Heart left ventricle (tissue), 16 donors: Measurements from ENCODE around the gene MGA. TPM values are rescaled to one million over a fixed set of nuclear protein-coding genes. Genes with fewer than 3 reads are reported as not detected.

Source experiments
- ATAC-seq, 4 donors: fragments of 200-7000 bp; cut with Tn5 transposase; one replicate each; pipeline ENCODE4 v1.9.1; 2020 to 2022; ENCODE audit warnings: moderate library complexity in 4 of 4, mild to moderate bottlenecking in 3 of 4, moderate number of reproducible peaks in 1 of 4
- DNase-seq, 5 donors: peaks; one replicate each; pipeline ENCODE4 v3.0.0-alpha.2; 2020
- H3K27ac ChIP-seq, 12 donors: fragments of 200-600 bp; sonication (generic) in 4 of 12; one replicate each; pipeline versions ENCODE4 v1.5.0 to v1.8.0; 2016 to 2022; ENCODE audit warnings: mild to moderate bottlenecking in 2 of 12
- H3K27me3 ChIP-seq, 9 donors: fragments of 200-600 bp; sonication (generic) in 2 of 9; one replicate each; pipeline versions ENCODE4 v1.5.1 to v1.8.0; 2016 to 2022; ENCODE audit warnings: mild to moderate bottlenecking in 3 of 9
- H3K36me3 ChIP-seq, 9 donors: fragments of 200-600 bp; sonication (generic) in 2 of 9; one replicate each; pipeline versions ENCODE4 v1.5.0 to v1.8.0; 2018 to 2022; ENCODE audit warnings: mild to moderate bottlenecking in 2 of 9
- H3K4me1 ChIP-seq, 12 donors: fragments of 200-600 bp; sonication (generic) in 4 of 12; one replicate each; pipeline versions ENCODE4 v1.5.0 to v1.8.0; 2016 to 2022; ENCODE audit warnings: mild to moderate bottlenecking in 3 of 12
- H3K4me3 ChIP-seq, 12 donors: fragments of 200-600 bp; sonication (generic) in 4 of 12; one replicate each; pipeline versions ENCODE4 v1.5.0 to v1.8.0; 2017 to 2022; ENCODE audit warnings: mild to moderate bottlenecking in 9 of 12, moderate library complexity in 4 of 12
- H3K9me3 ChIP-seq, 12 donors: fragments of 200-600 bp; sonication (generic) in 4 of 12; one replicate each; pipeline versions ENCODE4 v1.5.0 to v1.8.0; 2016 to 2022; ENCODE audit warnings: mild to moderate bottlenecking in 1 of 12
- CTCF ChIP-seq, 12 donors: fragments of 200-600 bp; sonication (generic) in 4 of 12; IDR thresholded peaks; one replicate each; pipeline versions ENCODE4 v1.5.0 to v1.8.0; 2018 to 2022; ENCODE audit warnings: antibody characterized with exemption in 12 of 12, mild to moderate bottlenecking in 5 of 12
- POLR2A ChIP-seq, 2 donors: fragments of 450-650 bp; IDR thresholded peaks; one replicate each; pipeline ENCODE4 v1.6.1; 2017; ENCODE audit warnings: antibody characterized with exemption in 2 of 2, mild to moderate bottlenecking in 2 of 2, moderate library complexity in 2 of 2
- WGBS, 4 donors: extraction: QIAGEN DNeasy Blood & Tissue Kit in 2 of 4; methylation state at CpG; one replicate each; pipeline versions ENCODE4 v1.1.5 to v1.1.7; 2013 to 2018; 5-methylcytosine and 5-hydroxymethylcytosine counted together
- intact Hi-C, 10 donors: fragments of 100-400 bp; cut with DNase I; formaldehyde crosslinking; loops; one replicate each; pipeline versions ENCODE4 v1.11.1 to v1.14.2; 2022
- polyA plus RNA-seq, 2 donors: library from polyadenylated mRNA; stranded (reverse); fragments of 200-250 nt; gene quantifications; one replicate each; pipeline ENCODE4 v1.2.3, GENCODE V29; 2013
- total RNA-seq, 9 donors: library from RNA; depleted of rRNA in 2 of 9; stranded (reverse); fragments of >200 nt in 2 of 9; fragmentation: NEBNext Ultra II Directional in 3 of 9; extraction: Animal tissue kit (Norgen Biotek cat#: 25700) in 3 of 9; gene quantifications; one replicate each; pipeline versions ENCODE4 v1.1.0 to v1.2.4, GENCODE V29; 2016 to 2023
- donor health status: ischemic (EF 13 %, LVEDD 7.1; RV severe dilation, severe dysfunction).
- donor health status: healthy with polysubstance abuse.
- donor health status: DM: no; HTN: yes; CAD: no.
- donor health status: DM: no; HTN: no; CAD: no.
- donor health status: ischemic (EF 25% LVEDD 6.9; RV normal size, moderate dysfunction).
- donor health status: ischemic (EF 25% LVEDD 5.7; RV mildly dilated, moderate dysfunction).
- donor health status: healthy.
- donor health status: DM: yes; HTN: yes; CAD: no.
- donor health status: ischemic (EF 35%, LVEDD 5.7; RV mildly dilated, moderate dysfunction).
- donor health status: nonischemic (EF 11% LVEDD 7.7; RV severe dilation, severe dysfunction).
- donor health status: DM: yes; HTN: yes; CAD: no.
- donor health status: PGD.
- donor health status: ischemic (EF 29% LVEDD 5.4; RV normal size, mild dysfunction).
- donor health status: nonischemic (EF 23%, LVEDD 6.1; RV moderate dilation, normal function).

Gene MGA
- total and polyA plus RNA-seq, 11 donors = 5.3 to 58.7 (median 34.5) TPM

- H3K27ac ChIP-seq = no peak overlapping the region
- no peak overlapping the region for H3K4me3 ChIP-seq
- intact Hi-C loops = no loop called here
- H3K9me3 ChIP-seq = no peaks in the 10 kb centered on the region
- WGBS, 4 donors = 53 to 58% (median 56%) methylated on average over 8 of the region's 8 CpGs
- H3K4me1 ChIP-seq = peaks cover 0 to 36% (median 18%) of the 10 kb centered on the region in 12 donors
- H3K27me3 ChIP-seq = no peaks in the 10 kb centered on the region
- H3K36me3 ChIP-seq = peaks cover 0 to 42% (median 29%) of the 10 kb centered on the region in 9 donors
- peak in 1 of 5 donors; percentile 12 for DNase-seq
- peak in 4 of 12 donors; percentile 18 to 40 (median 32) for TF ChIP-seq CTCF (IDR thresholded peaks at IDR 0.05)
- no peak for TF ChIP-seq POLR2A (IDR thresholded peaks at IDR 0.05)
- peak in 3 of 4 donors; percentile 54 to 70 (median 55) for ATAC-seq
Observed at GRCh38 chr15:41695750-41696436, 35.7 kb downstream of the MGA start.

GRCh38 chr15:41698779-41699178 is 38.6 kb downstream of the MGA start:
- peaks cover 0 to 16% (median 8%) of the 10 kb centered on the region in 12 donors for H3K4me1 ChIP-seq
- H3K36me3 ChIP-seq = peaks cover 0 to 61% (median 31%) of the 10 kb centered on the region in 9 donors
- ATAC-seq (no peak), DNase-seq (no peak)
- H3K4me3 ChIP-seq = no peak overlapping the region
- no peaks in the 10 kb centered on the region for H3K9me3 ChIP-seq
- TF ChIP-seq POLR2A (IDR thresholded peaks at IDR 0.05) (no peak), CTCF (IDR thresholded peaks at IDR 0.05) (no peak)
- H3K27me3 ChIP-seq = no peaks in the 10 kb centered on the region
- intact Hi-C loops = no loop called here
- WGBS, 4 donors = 92 to 98% (median 96%) methylated on average over 2 of the region's 2 CpGs
- no peak overlapping the region for H3K27ac ChIP-seq

- Histone ChIP-seq H3K27me3 (no peaks in the 10 kb centered on the region), H3K9me3 (no peaks in the 10 kb centered on the region), H3K4me1 (no peaks in the 10 kb centered on the region), H3K36me3 (peaks cover 0 to 58% (median 34%) of the 10 kb centered on the region in 9 donors), H3K27ac (no peak overlapping the region), H3K4me3 (no peak overlapping the region)
- TF ChIP-seq POLR2A (IDR thresholded peaks at IDR 0.05) = no peak
- TF ChIP-seq CTCF (IDR thresholded peaks at IDR 0.05) = no peak
- no peak for DNase-seq
- intact Hi-C loops = loop anchor here in 1 of 10 donors (10.0 kb wide), 1 partner anchor 98 kb away; no protein-coding TSS in a partner anchor
- ATAC-seq = no peak
Observed at GRCh38 chr15:41703120-41703519, 42.9 kb downstream of the MGA start.

- Histone ChIP-seq H3K4me3 (no peak overlapping the region), H3K36me3 (peaks cover 0 to 71% (median 62%) of the 10 kb centered on the region in 9 donors), H3K27ac (peak overlapping the region in 1 of 12 donors; percentile 16), H3K27me3 (no peaks in the 10 kb centered on the region), H3K4me1 (peaks cover 0 to 18% (median 0%) of the 10 kb centered on the region in 12 donors), H3K9me3 (no peaks in the 10 kb centered on the region)
- WGBS, 4 donors = 36 to 39% (median 36%) methylated on average over 6 of the region's 6 CpGs
- TF ChIP-seq CTCF (IDR thresholded peaks at IDR 0.05) (no peak), POLR2A (IDR thresholded peaks at IDR 0.05) (no peak)
- ATAC-seq = peak; percentile 44 to 66 (median 65)
- peak in 4 of 5 donors; percentile 31 to 45 (median 39) for DNase-seq
- intact Hi-C loops = no loop called here
Observed at GRCh38 chr15:41713047-41713446, 52.8 kb downstream of the MGA start.
